Osteocyte (in vitro differentiated cells): ENCODE measurements around the gene MAGOHB. TPM values are rescaled to one million over a fixed set of nuclear protein-coding genes. Genes with fewer than 3 reads are reported as not detected.

Source experiments
- DNase-seq: peaks from one replicate; pipeline ENCODE4 v3.0.0; 2021; ENCODE audit warnings: mixed read lengths; ENCODE audit not compliant: unreplicated experiment; ENCODE audit errors: extremely low spot score
- H3K27ac Mint-ChIP-seq: one replicate; pipeline ENCODE4 v1.8.0; 2021; ENCODE audit warnings: mild to moderate bottlenecking, mixed read lengths; ENCODE audit not compliant: unreplicated experiment
- H3K27me3 Mint-ChIP-seq: one replicate; pipeline ENCODE4 v1.8.0; 2021; ENCODE audit warnings: mixed read lengths; ENCODE audit not compliant: unreplicated experiment
- H3K36me3 Mint-ChIP-seq: one replicate; pipeline ENCODE4 v1.8.0; 2021; ENCODE audit warnings: mixed read lengths; ENCODE audit not compliant: unreplicated experiment
- H3K4me1 Mint-ChIP-seq: one replicate; pipeline ENCODE4 v1.8.0; 2021; ENCODE audit warnings: mixed read lengths; ENCODE audit not compliant: unreplicated experiment
- H3K4me3 Mint-ChIP-seq: one replicate; pipeline ENCODE4 v1.8.0; 2021; ENCODE audit warnings: mild to moderate bottlenecking, moderate library complexity, mixed read lengths; ENCODE audit not compliant: unreplicated experiment
- H3K9me3 Mint-ChIP-seq: one replicate; pipeline ENCODE4 v1.8.0; 2021; ENCODE audit warnings: mixed read lengths; ENCODE audit not compliant: unreplicated experiment
- CTCF ChIP-seq: fragments of 200-600 bp; sonication (generic); IDR thresholded peaks from 2 replicates; pipeline ENCODE4 v1.5.0; 2021; ENCODE audit warnings: antibody characterized with exemption, mild to moderate bottlenecking, moderate library complexity
- total RNA-seq: library from RNA; stranded (reverse); gene quantifications from 2 replicates; pipeline ENCODE4 v1.2.1, GENCODE V29; 2021

Gene MAGOHB
- total RNA-seq, 1 donor from 2014 or later, result 28.1 TPM

- Mint-ChIP-seq H3K27ac (no peak overlapping the region), H3K27me3 (no peaks in the 10 kb centered on the region), H3K36me3 (peaks cover 39% of the 10 kb centered on the region), H3K9me3 (no peaks in the 10 kb centered on the region), H3K4me1 (peaks cover 15% of the 10 kb centered on the region), H3K4me3 (no peak overlapping the region)
- TF ChIP-seq CTCF, result peak; percentile 48
- DNase-seq, result no peak
These were observed 5.4 kb downstream of the MAGOHB start for GRCh38 chr12:10607885-10608458.

GRCh38 chr12:10601860-10602259, 11.5 kb downstream of the MAGOHB start:
- no peak for TF ChIP-seq CTCF
- no peaks in the 10 kb centered on the region for H3K9me3 Mint-ChIP-seq
- H3K36me3 Mint-ChIP-seq, result peaks cover 23% of the 10 kb centered on the region
- no peaks in the 10 kb centered on the region for H3K4me1 Mint-ChIP-seq
- H3K27me3 Mint-ChIP-seq, result no peaks in the 10 kb centered on the region
- H3K4me3 Mint-ChIP-seq, result no peak overlapping the region
- no peak for DNase-seq
- no peak overlapping the region for H3K27ac Mint-ChIP-seq

GRCh38 chr12:10600988-10601387, 12.4 kb downstream of the MAGOHB start:
- Mint-ChIP-seq H3K4me3 (no peak overlapping the region), H3K36me3 (peaks cover 22% of the 10 kb centered on the region), H3K27me3 (no peaks in the 10 kb centered on the region), H3K9me3 (no peaks in the 10 kb centered on the region), H3K27ac (no peak overlapping the region), H3K4me1 (no peaks in the 10 kb centered on the region)
- no peak for TF ChIP-seq CTCF
- no peak for DNase-seq

GRCh38 chr12:10595881-10596280, 17.5 kb downstream of the MAGOHB start:
- Mint-ChIP-seq H3K36me3 (peaks cover 16% of the 10 kb centered on the region), H3K4me1 (peaks cover 6% of the 10 kb centered on the region), H3K27ac (no peak overlapping the region), H3K27me3 (no peaks in the 10 kb centered on the region), H3K9me3 (no peaks in the 10 kb centered on the region), H3K4me3 (no peak overlapping the region)
- DNase-seq, result no peak
- TF ChIP-seq CTCF, result no peak

- Mint-ChIP-seq H3K27me3 (no peaks in the 10 kb centered on the region), H3K4me1 (peaks cover 9% of the 10 kb centered on the region), H3K9me3 (no peaks in the 10 kb centered on the region), H3K4me3 (no peak overlapping the region), H3K36me3 (peaks cover 18% of the 10 kb centered on the region), H3K27ac (no peak overlapping the region)
- no peak for TF ChIP-seq CTCF
- DNase-seq, result no peak
These were observed 22.4 kb downstream of the MAGOHB start for GRCh38 chr12:10590966-10591365.
